Measurements from ENCODE around the gene TNS1.

DNA sequence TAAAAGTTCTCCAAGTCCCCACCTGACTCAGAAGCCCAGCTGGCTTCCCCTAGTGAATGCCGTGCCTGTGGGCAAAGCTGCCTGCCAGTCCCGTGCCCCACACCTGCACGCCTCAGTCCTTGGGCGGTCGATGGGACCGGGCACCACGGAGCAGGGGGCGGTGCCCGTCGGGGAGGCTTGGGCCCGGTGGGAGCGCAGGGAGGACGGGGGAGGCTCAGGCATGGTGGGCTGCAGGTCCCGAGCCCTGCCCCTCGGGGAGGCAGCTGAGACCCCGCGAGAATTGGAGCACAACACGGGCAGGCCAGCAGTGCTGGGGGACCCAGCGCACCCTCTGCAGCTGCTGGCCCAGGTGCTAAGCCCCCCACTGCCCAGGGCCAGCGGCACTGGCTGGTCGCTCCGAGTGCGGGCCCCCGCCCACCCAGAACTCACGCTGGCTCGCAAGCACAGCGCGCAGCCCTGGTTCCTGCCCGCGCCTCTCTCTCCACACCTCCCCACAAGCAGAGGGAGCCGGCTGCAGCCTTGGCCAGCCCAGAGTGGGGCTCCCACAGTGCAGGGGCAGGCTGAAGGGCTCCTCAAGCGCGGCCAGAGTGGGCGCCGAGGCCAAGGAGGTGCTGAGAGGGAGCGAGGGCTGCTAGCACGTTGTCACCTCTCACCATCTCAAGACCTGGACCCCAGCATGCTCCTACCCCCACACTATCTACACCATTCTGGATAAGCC lies 215.5 kb downstream of the TNS1 start:
- TF ChIP-seq, protein P1, sequence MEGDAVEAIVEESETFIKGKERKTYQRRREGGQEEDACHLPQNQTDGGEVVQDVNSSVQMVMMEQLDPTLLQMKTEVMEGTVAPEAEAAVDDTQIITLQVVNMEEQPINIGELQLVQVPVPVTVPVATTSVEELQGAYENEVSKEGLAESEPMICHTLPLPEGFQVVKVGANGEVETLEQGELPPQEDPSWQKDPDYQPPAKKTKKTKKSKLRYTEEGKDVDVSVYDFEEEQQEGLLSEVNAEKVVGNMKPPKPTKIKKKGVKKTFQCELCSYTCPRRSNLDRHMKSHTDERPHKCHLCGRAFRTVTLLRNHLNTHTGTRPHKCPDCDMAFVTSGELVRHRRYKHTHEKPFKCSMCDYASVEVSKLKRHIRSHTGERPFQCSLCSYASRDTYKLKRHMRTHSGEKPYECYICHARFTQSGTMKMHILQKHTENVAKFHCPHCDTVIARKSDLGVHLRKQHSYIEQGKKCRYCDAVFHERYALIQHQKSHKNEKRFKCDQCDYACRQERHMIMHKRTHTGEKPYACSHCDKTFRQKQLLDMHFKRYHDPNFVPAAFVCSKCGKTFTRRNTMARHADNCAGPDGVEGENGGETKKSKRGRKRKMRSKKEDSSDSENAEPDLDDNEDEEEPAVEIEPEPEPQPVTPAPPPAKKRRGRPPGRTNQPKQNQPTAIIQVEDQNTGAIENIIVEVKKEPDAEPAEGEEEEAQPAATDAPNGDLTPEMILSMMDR (IDR thresholded peaks at IDR 0.05 in 2 of 3, conservative IDR thresholded peaks at IDR 0.05 in 1 of 3; ENCODE audit: control insufficient read depth in 2 of 3, extremely low read depth in 1 of 3, insufficient read depth in 1 of 3, low read depth in 3 of 3, low read length in 3 of 3), result no peak
- no peak for TF ChIP-seq TCF3 (IDR thresholded peaks at IDR 0.05; ENCODE audit: borderline replicate concordance, insufficient read depth, low read depth, low read length)
- TF ChIP-seq RAD51 (IDR thresholded peaks at IDR 0.05), result no peak
- TF ChIP-seq EED (IDR thresholded peaks at IDR 0.05; ENCODE audit: low read depth), result no peak
- TF ChIP-seq ZSCAN29 (IDR thresholded peaks at IDR 0.05), result no peak
- TF ChIP-seq POLR2AphosphoS5 (IDR thresholded peaks at IDR 0.05; ENCODE audit: low read length), result no peak
- TF ChIP-seq, protein P2, sequence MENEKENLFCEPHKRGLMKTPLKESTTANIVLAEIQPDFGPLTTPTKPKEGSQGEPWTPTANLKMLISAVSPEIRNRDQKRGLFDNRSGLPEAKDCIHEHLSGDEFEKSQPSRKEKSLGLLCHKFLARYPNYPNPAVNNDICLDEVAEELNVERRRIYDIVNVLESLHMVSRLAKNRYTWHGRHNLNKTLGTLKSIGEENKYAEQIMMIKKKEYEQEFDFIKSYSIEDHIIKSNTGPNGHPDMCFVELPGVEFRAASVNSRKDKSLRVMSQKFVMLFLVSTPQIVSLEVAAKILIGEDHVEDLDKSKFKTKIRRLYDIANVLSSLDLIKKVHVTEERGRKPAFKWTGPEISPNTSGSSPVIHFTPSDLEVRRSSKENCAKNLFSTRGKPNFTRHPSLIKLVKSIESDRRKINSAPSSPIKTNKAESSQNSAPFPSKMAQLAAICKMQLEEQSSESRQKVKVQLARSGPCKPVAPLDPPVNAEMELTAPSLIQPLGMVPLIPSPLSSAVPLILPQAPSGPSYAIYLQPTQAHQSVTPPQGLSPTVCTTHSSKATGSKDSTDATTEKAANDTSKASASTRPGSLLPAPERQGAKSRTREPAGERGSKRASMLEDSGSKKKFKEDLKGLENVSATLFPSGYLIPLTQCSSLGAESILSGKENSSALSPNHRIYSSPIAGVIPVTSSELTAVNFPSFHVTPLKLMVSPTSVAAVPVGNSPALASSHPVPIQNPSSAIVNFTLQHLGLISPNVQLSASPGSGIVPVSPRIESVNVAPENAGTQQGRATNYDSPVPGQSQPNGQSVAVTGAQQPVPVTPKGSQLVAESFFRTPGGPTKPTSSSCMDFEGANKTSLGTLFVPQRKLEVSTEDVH (IDR thresholded peaks at IDR 0.05; ENCODE audit: low read depth, partially characterized antibody), result no peak
